Skin epidermis (tissue), 12 donors: Measurements from ENCODE around the gene RUNX1.

Experiments
- H3K27ac ChIP-seq, 21 experiments: fragments of 200-600 bp; sonication (generic) in 11 of 21; one replicate each; pipeline ENCODE4 v1.5.0; 2020; ENCODE audit warnings: mild to moderate bottlenecking in 3 of 21, inconsistent platforms in 2 of 21, moderate library complexity in 2 of 21
- H3K4me3 ChIP-seq, 7 experiments: fragments of 200-600 bp; sonication (generic) in 2 of 7; one replicate each; pipeline ENCODE4 v1.5.0; 2020; ENCODE audit warnings: inconsistent platforms in 2 of 7, mild to moderate bottlenecking in 2 of 7, moderate library complexity in 1 of 7

Gene RUNX1

GRCh38 chr21:34774750-34775149, 274.4 kb downstream of the RUNX1 start:
- H3K4me3 ChIP-seq = no peak overlapping the region
- no peak overlapping the region for H3K27ac ChIP-seq

GRCh38 chr21:34771512-34772028, 277.5 kb downstream of the RUNX1 start:
- Histone ChIP-seq H3K4me3 (no peak overlapping the region), H3K27ac (no peak overlapping the region)

GRCh38 chr21:34770576-34770975, 278.5 kb downstream of the RUNX1 start:
- Histone ChIP-seq H3K4me3 (no peak overlapping the region), H3K27ac (no peak overlapping the region)

GRCh38 chr21:34768326-34768725, 280.8 kb downstream of the RUNX1 start:
- H3K27ac ChIP-seq = no peak overlapping the region
- H3K4me3 ChIP-seq = no peak overlapping the region

GRCh38 chr21:34766862-34767261, 282.2 kb downstream of the RUNX1 start:
- Histone ChIP-seq H3K27ac (no peak overlapping the region), H3K4me3 (no peak overlapping the region)

- no peak overlapping the region for H3K4me3 ChIP-seq
- H3K27ac ChIP-seq = no peak overlapping the region
These were observed 283.5 kb downstream of the RUNX1 start for GRCh38 chr21:34765619-34766018.

GRCh38 chr21:34764715-34765284, 284.3 kb downstream of the RUNX1 start:
- no peak overlapping the region for H3K27ac ChIP-seq
- H3K4me3 ChIP-seq = no peak overlapping the region

- H3K4me3 ChIP-seq = no peak overlapping the region
- H3K27ac ChIP-seq = peak overlapping the region in 1 of 21 experiments; percentile 1
These were observed 286.3 kb downstream of the RUNX1 start for GRCh38 chr21:34762786-34763185.

GRCh38 chr21:34761758-34762330, 287.3 kb downstream of the RUNX1 start:
- no peak overlapping the region for H3K27ac ChIP-seq

GRCh38 chr21:34754690-34755647, 294.1 kb downstream of the RUNX1 start:
- Histone ChIP-seq H3K4me3 (no peak overlapping the region), H3K27ac (no peak overlapping the region)

More at GRCh38 chr21:34761758-34762330, 287.3 kb downstream of the RUNX1 start:
- no peak overlapping the region for H3K4me3 ChIP-seq

GRCh38 chr21:34748862-34749261, 300.2 kb downstream of the RUNX1 start:
- no peak overlapping the region for H3K27ac ChIP-seq
- H3K4me3 ChIP-seq = no peak overlapping the region

GRCh38 chr21:34745557-34746255, 303.4 kb downstream of the RUNX1 start:
- peak overlapping the region in 12 of 21 experiments; percentile 4 to 75 (median 30) for H3K27ac ChIP-seq
- no peak overlapping the region for H3K4me3 ChIP-seq

- Histone ChIP-seq H3K4me3 (no peak overlapping the region), H3K27ac (peak overlapping the region in 8 of 21 experiments; percentile 6 to 75 (median 24))
These were observed 304.3 kb downstream of the RUNX1 start for GRCh38 chr21:34744801-34745200.

GRCh38 chr21:34743831-34744230, 305.3 kb downstream of the RUNX1 start:
- peak overlapping the region in 7 of 21 experiments; percentile 3 to 75 (median 40) for H3K27ac ChIP-seq
- no peak overlapping the region for H3K4me3 ChIP-seq

- Histone ChIP-seq H3K4me3 (no peak overlapping the region), H3K27ac (peak overlapping the region in 4 of 21 experiments; percentile 16 to 75 (median 39))
These were observed 305.8 kb downstream of the RUNX1 start for GRCh38 chr21:34743285-34743684.

GRCh38 chr21:34740198-34740597, 308.9 kb downstream of the RUNX1 start:
- Histone ChIP-seq H3K27ac (no peak overlapping the region), H3K4me3 (no peak overlapping the region)
